ENCODE measurements around the gene C2orf80.
"Not testable (repeated sequence)": the region's sequence is repeated elsewhere in the genome, so short reads cannot be mapped to it uniquely, and the experiment has no call there.

Gene C2orf80

GRCh38 chr2:208179028-208179609 lies 10.7 kb downstream of the C2orf80 start:
- DNase-seq (ENCODE audit: low spot score), result no peak

GRCh38 chr2:208175840-208176153 lies 14.0 kb downstream of the C2orf80 start:
- DNase-seq (ENCODE audit: low spot score), result no peak

GRCh38 chr2:208175069-208175839 lies 14.6 kb downstream of the C2orf80 start:
- peak; percentile 63 for DNase-seq (ENCODE audit: low spot score)

- DNase-seq (ENCODE audit: low spot score), result no peak
Measured at GRCh38 chr2:208174144-208174543, 15.7 kb downstream of the C2orf80 start.

- no peak for DNase-seq (ENCODE audit: low spot score)
Measured at GRCh38 chr2:208172125-208172524, 17.7 kb downstream of the C2orf80 start.

- DNase-seq (ENCODE audit: low spot score), result no peak
Measured at GRCh38 chr2:208164951-208165755, 24.7 kb downstream of the C2orf80 start.

- no peak for DNase-seq (ENCODE audit: low spot score)
Measured at GRCh38 chr2:208163489-208163888, 26.3 kb downstream of the C2orf80 start, which contains the start of gene CRYGA. Gene CRYGA, minus strand, starts transcription at chr2:208163589. Its CDS starts 33 bp downstream, at chr2:208163556.

GRCh38 chr2:208156439-208156838 lies 33.4 kb downstream of the C2orf80 start:
- no peak for DNase-seq (ENCODE audit: low spot score)

GRCh38 chr2:208153156-208153555 lies 36.7 kb downstream of the C2orf80 start:
- DNase-seq (ENCODE audit: low spot score), result no peak

GRCh38 chr2:208150956-208151355 lies 38.9 kb downstream of the C2orf80 start:
- DNase-seq (ENCODE audit: low spot score), result no peak

GRCh38 chr2:208150094-208150493 lies 39.7 kb downstream of the C2orf80 start:
- DNase-seq (ENCODE audit: low spot score), result no peak

- no peak for DNase-seq (ENCODE audit: low spot score)
Measured at GRCh38 chr2:208148803-208149202, 41.0 kb downstream of the C2orf80 start.

GRCh38 chr2:208147759-208148158 lies 42.1 kb downstream of the C2orf80 start:
- no peak for DNase-seq (ENCODE audit: low spot score)

GRCh38 chr2:208147008-208147407 lies 42.8 kb downstream of the C2orf80 start:
- DNase-seq (ENCODE audit: low spot score), result no peak

GRCh38 chr2:208146006-208146405 lies 43.8 kb downstream of the C2orf80 start, which contains the start of gene CRYGB:
Gene CRYGB, minus strand, starts transcription at chr2:208146158. Its CDS starts 38 bp downstream, at chr2:208146120.
- no peak for DNase-seq (ENCODE audit: low spot score)

GRCh38 chr2:208142925-208143799 lies 46.7 kb downstream of the C2orf80 start:
- DNase-seq (ENCODE audit: low spot score), result no peak

GRCh38 chr2:208142240-208142924 lies 47.4 kb downstream of the C2orf80 start:
- DNase-seq (ENCODE audit: low spot score), result no peak

GRCh38 chr2:208139447-208139846 lies 50.4 kb downstream of the C2orf80 start:
- DNase-seq (ENCODE audit: low spot score), result no peak

GRCh38 chr2:208138334-208138733 lies 51.5 kb downstream of the C2orf80 start:
- not testable (repeated sequence) for DNase-seq (ENCODE audit: low spot score)

GRCh38 chr2:208136716-208137094 lies 53.1 kb downstream of the C2orf80 start:
- no peak for DNase-seq (ENCODE audit: low spot score)
